Smooth muscle cell of the umbilical artery (primary cell): ENCODE measurements around the gene CLCA1. TPM values are rescaled to one million over a fixed set of nuclear protein-coding genes. Genes with fewer than 3 reads are reported as not detected.

ENCODE experiments used
- total RNA-seq: library from RNA; depleted of rRNA; stranded (reverse); fragments of >200 nt; gene quantifications from 2 replicates; pipeline ENCODE4 v1.2.3, GENCODE V29; 2014

Gene CLCA1, protein sequence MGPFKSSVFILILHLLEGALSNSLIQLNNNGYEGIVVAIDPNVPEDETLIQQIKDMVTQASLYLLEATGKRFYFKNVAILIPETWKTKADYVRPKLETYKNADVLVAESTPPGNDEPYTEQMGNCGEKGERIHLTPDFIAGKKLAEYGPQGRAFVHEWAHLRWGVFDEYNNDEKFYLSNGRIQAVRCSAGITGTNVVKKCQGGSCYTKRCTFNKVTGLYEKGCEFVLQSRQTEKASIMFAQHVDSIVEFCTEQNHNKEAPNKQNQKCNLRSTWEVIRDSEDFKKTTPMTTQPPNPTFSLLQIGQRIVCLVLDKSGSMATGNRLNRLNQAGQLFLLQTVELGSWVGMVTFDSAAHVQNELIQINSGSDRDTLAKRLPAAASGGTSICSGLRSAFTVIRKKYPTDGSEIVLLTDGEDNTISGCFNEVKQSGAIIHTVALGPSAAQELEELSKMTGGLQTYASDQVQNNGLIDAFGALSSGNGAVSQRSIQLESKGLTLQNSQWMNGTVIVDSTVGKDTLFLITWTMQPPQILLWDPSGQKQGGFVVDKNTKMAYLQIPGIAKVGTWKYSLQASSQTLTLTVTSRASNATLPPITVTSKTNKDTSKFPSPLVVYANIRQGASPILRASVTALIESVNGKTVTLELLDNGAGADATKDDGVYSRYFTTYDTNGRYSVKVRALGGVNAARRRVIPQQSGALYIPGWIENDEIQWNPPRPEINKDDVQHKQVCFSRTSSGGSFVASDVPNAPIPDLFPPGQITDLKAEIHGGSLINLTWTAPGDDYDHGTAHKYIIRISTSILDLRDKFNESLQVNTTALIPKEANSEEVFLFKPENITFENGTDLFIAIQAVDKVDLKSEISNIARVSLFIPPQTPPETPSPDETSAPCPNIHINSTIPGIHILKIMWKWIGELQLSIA
- total RNA-seq, result not detected in 2 replicates

GRCh38 chr1:86468501-86468977, at the start of gene CLCA1:
CLCA1 (plus strand) TSS chr1:86468927; CDS start chr1:86468972, 45 bp downstream.

DNA sequence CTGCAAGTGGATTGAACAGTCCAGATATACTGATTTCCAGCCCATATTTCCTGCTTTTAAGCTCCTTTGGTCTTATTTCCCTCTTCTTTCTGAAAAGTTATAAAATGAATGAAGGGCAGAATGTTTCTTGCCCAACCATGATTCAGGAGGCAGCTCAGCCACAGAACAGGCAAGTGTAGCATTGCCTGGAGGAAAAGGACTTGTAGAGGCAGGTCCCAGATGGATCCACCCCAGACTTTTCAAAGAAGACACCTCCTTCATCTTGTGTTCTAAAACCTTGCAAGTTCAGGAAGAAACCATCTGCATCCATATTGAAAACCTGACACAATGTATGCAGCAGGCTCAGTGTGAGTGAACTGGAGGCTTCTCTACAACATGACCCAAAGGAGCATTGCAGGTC, 44.9 kb upstream of the CLCA1 start, which contains the start of gene CLCA2:
CLCA2 (plus strand) TSS at position 299 of the 400 bp plus-strand sequence; CDS start at position 376, 77 bp downstream.

DNA sequence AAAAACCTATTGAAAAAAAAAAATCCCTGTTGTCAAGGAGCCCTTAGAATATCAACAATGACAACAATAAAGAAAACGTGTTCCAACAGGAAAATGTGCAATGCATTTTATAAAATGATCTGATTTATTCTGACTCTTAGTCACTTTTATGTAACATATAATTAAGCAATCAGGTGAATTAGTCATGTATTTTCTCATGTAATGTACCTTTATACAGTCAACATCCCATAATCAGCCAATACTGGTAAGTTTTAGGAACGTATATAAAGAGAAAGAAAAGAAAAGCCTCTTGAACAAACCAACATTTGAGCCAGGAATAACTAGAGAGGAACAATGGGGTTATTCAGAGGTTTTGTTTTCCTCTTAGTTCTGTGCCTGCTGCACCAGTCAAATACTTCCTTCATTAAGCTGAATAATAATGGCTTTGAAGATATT, 78.1 kb downstream of the CLCA1 start, which contains the start of gene CLCA4:
CLCA4 (plus strand) TSS at position 292 of the 435 bp plus-strand sequence; CDS start at position 334, 42 bp downstream.

Other genes starting within 250 kb of the CLCA1 start
- gene ODF2L, start 72.6 kb upstream of the CLCA1 start, total RNA-seq, result 28.5 and 35.8 TPM in 2 replicates
- gene CLCA2, start 44.8 kb upstream of the CLCA1 start, total RNA-seq, result 0.46 and 1.5 TPM in 2 replicates
- gene CLCA4, start 78.2 kb downstream of the CLCA1 start, total RNA-seq, result not detected in 2 replicates
- 46.0 and 75.7 TPM in 2 replicates for gene SH3GLB1, start 235.6 kb downstream of the CLCA1 start, total RNA-seq